Measurements from ENCODE around the gene DCUN1D2.

DNA sequence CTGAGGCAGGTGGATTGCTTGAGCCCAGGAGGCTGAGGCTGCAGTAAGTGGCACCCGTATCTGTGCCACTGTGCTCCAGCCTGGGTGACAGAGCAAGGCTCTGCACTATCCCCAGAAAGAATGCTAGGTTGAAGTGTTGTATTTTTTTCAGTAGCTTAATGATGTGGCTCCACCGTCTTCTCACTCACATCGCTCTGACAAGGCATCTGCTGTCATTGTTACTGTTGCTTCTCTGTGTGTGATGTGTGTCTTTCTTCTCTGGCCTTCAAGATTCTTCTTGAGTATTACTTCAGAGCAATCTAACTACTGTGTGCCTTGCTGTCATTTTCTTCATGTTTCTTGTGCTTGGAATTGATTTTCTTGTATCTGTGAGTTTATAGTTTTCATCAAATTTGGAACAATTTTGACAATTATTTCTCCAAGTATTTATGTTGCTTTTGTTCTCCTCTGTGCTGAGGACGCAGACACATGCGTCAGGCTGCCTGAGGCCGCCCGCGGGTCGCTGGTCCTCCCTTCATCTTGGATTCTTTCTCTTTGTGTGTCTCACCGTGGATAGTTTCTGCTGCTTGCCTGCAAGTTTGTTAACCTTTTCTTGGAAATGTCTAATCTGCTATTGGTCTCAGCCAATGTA, 48.0 kb downstream of the DCUN1D2 start:
- no peak for TF ChIP-seq EZH2 (IDR thresholded peaks at IDR 0.05; ENCODE audit: borderline replicate concordance, low read depth, low read length, poor library complexity, severe bottlenecking)
- TF ChIP-seq, protein P1, sequence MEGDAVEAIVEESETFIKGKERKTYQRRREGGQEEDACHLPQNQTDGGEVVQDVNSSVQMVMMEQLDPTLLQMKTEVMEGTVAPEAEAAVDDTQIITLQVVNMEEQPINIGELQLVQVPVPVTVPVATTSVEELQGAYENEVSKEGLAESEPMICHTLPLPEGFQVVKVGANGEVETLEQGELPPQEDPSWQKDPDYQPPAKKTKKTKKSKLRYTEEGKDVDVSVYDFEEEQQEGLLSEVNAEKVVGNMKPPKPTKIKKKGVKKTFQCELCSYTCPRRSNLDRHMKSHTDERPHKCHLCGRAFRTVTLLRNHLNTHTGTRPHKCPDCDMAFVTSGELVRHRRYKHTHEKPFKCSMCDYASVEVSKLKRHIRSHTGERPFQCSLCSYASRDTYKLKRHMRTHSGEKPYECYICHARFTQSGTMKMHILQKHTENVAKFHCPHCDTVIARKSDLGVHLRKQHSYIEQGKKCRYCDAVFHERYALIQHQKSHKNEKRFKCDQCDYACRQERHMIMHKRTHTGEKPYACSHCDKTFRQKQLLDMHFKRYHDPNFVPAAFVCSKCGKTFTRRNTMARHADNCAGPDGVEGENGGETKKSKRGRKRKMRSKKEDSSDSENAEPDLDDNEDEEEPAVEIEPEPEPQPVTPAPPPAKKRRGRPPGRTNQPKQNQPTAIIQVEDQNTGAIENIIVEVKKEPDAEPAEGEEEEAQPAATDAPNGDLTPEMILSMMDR (conservative IDR thresholded peaks at IDR 0.05; ENCODE audit: low read depth, low read length), result no peak
